Renal pelvis (tissue), 12 donors: ENCODE results near the gene PHLPP1. TPM values are rescaled to one million over a fixed set of nuclear protein-coding genes. Genes with fewer than 3 reads are reported as not detected.
"Not testable (repeated sequence)": the region's sequence is repeated elsewhere in the genome, so short reads cannot be mapped to it uniquely, and the experiment has no call there.

ENCODE experiments used
- DNase-seq: peaks from one replicate; pipeline ENCODE4 v3.0.0-alpha.2; 2013
- long read RNA-seq, 16 experiments: transcript quantifications; one replicate each; lab custom pipeline, GENCODE V29; 2026
- polyA plus RNA-seq, 3 donors: library from polyadenylated mRNA; unstranded; fragments of 120-200 nt; gene quantifications; one replicate each; pipeline ENCODE4 v1.2.1, GENCODE V29; 2013; ENCODE audit not compliant: insufficient read length in 3 of 3

PHLPP1 gene
- polyA plus RNA-seq, result 10 to 100 TPM; 15.3 to 17.9 (median 16.9) TPM
- long read RNA-seq, donor 1, full-length matches to known transcripts, result 2 of 2 reads
- long read RNA-seq, donor 1, partial matches to known transcripts, result 0 of 2 reads
- long read RNA-seq, donor 1, other reads (novel, unspliced or antisense), result 0 of 2 reads
- long read RNA-seq, donor 2, result 0 reads
- long read RNA-seq, donor 3, result 0 reads
- long read RNA-seq, donor 4, result 0 reads
- long read RNA-seq, donor 5, full-length matches to known transcripts, result 2 of 2 reads
- long read RNA-seq, donor 5, partial matches to known transcripts, result 0 of 2 reads
- long read RNA-seq, donor 5, other reads (novel, unspliced or antisense), result 0 of 2 reads
- long read RNA-seq, donor 6, partial matches to known transcripts, result 0 of 1 reads
- long read RNA-seq, donor 6, other reads (novel, unspliced or antisense), result 0 of 1 reads
- long read RNA-seq, donor 7, full-length matches to known transcripts, result 1 of 1 reads
- long read RNA-seq, donor 7, partial matches to known transcripts, result 0 of 1 reads
- long read RNA-seq, donor 7, other reads (novel, unspliced or antisense), result 0 of 1 reads
- long read RNA-seq, donor 8, partial matches to known transcripts, result 0 of 1 reads
- long read RNA-seq, donor 8, other reads (novel, unspliced or antisense), result 0 of 1 reads
- long read RNA-seq, donor 9, full-length matches to known transcripts, result 3 of 3 reads
- long read RNA-seq, donor 9, partial matches to known transcripts, result 0 of 3 reads
- long read RNA-seq, donor 9, other reads (novel, unspliced or antisense), result 0 of 3 reads
- long read RNA-seq, donor 10, result 0 reads
- long read RNA-seq, donor 11, result 0 reads
- long read RNA-seq, donor 12, full-length matches to known transcripts, result 1 of 1 reads
- long read RNA-seq, donor 12, partial matches to known transcripts, result 0 of 1 reads
- long read RNA-seq, donor 12, other reads (novel, unspliced or antisense), result 0 of 1 reads
- long read RNA-seq, donor 13, result 0 reads
- long read RNA-seq, donor 14, result 0 reads
- long read RNA-seq, donor 15, result 0 reads
- long read RNA-seq, donor 16, result 0 reads

DNA sequence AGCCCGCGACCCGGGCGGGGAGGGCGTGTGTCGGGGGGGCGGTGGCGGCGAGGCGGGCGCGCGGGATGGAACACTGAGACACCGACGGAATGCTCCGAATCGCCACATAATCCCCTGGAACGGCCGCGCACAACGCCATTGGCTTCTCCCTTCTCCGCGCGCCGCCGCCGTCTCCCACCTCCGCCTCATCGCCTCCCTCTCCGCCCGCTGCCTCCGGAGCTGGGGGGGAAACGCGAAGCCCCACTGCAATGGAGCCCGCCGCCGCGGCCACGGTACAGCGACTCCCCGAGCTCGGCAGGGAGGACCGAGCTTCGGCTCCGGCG, at the start of gene PHLPP1:
PHLPP1 (plus strand) TSS at position 106 of the 323 bp plus-strand sequence; CDS start at position 249, 143 bp downstream.
- DNase-seq, result no peak

DNA sequence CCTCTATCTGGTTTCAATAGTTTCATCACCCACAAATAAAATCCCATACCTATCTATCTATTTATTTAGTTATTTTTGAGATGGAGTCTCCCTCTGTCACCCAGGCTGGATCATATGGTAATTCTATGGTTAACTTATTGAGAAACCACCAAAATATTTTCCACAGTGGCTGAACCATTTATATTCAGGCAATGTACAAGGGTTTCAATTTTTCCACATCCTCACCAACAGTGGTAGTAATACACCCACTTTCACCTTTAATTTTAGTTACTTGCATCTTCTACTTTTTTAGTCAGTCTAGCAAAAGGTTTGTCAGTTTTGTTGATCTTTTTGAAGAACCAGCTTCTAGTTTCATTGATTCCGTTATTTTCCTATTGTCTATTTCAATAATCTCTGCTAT, 46.1 kb upstream of the PHLPP1 start:
- DNase-seq, result no peak

DNA sequence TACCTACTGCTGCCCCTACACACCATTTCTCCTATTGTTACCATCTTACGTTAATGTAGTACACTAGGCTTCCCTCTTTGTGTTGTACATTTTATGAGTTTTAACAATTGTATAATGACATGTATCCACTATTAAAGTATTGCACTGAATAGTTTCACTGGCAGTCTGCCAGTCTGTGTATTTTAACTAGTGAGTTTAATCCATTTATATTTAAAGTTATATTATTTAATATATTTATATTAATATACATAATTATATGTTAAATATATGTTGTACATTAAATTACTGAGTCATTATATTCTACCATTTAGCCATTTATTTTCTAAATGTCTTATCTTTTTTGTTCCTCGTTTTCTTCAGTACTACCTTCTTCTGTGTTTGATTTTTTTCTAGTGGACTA, 44.8 kb upstream of the PHLPP1 start:
- DNase-seq, result no peak

- DNase-seq, result no peak
These were observed 42.7 kb upstream of the PHLPP1 start for GRCh38 chr18:62672600-62672999.

DNA sequence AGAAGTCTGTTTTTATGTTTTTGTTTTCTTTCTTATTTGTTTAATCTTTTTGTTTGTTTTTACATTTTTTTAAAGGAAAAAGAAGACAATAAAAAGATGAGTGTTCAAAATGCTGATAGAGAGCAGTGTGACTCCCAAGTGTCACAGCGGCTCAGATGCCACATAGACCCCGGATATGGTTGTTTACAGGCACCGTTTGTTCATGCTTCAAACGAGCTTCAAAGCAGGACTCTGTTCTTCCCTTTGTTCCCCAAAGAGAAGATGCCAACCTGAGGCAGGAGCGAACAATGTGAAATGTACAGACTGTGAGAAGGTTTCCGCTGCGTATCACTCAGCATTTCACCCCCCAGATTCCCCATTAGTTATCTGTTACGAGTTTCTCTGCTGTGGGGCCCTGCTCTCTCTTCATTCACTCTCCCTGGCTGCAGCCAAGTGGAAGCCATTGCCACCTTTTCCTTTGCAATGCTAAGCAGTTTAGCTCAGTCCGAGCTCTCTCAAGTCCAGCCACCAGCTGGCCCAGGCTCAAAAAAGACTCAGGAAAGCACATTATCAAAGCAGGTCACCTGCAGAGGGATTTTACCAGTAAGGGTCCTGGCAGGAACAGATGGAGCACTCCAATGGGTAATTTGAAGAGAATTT, 36.4 kb upstream of the PHLPP1 start:
- no peak for DNase-seq

- peak; percentile 4 for DNase-seq
These were observed 33.0 kb upstream of the PHLPP1 start for GRCh38 chr18:62682371-62682770.

DNA sequence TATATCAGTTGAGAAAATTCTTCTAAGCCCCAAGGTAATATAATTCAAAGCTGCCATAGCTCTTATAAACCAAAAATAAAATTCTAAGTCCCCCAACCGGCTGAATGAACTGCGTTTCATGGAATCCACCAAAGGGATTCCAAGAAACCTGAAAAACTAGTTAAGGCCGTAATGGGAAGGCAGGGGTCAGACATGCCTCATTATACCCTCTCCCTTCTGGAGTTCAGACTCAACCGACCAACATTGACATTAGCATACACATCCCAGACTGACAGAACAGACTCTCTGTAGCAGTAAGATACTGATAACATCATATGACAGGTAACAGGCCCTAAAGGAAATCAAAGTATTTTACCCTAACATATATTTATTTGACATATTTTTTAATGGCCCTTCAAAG, 31.4 kb upstream of the PHLPP1 start:
- DNase-seq, result peak; percentile 37

GRCh38 chr18:62688743-62689317, 26.5 kb upstream of the PHLPP1 start:
- DNase-seq, result no peak

- DNase-seq, result no peak
These were observed 25.0 kb upstream of the PHLPP1 start for GRCh38 chr18:62690236-62690815.

GRCh38 chr18:62693659-62694058, 21.7 kb upstream of the PHLPP1 start:
- no peak for DNase-seq

DNA sequence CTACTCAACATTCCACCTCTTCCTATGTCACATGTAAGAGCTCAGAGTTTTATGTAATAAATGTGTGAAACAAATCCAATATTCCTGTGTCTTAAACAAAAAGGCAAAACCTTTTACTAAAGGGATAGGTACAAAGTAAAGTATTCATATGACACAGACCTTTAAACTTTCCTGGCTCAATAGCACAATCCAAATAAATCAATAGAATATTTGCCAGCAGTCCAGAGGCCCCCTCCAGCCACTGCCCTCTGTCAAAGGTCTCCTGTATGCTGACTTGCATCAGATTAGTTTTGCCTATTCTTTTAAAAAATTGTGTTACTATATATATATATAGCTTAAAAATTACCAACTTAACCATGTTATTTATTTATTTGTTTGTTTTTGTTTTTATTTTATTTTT, 17.7 kb upstream of the PHLPP1 start:
- no peak for DNase-seq

GRCh38 chr18:62702259-62702658, 13.1 kb upstream of the PHLPP1 start:
- no peak for DNase-seq

GRCh38 chr18:62706879-62707278, 8.5 kb upstream of the PHLPP1 start:
- not testable (repeated sequence) for DNase-seq

- not testable (repeated sequence) for DNase-seq
These were observed 5.4 kb upstream of the PHLPP1 start for GRCh38 chr18:62709908-62710307.

DNA sequence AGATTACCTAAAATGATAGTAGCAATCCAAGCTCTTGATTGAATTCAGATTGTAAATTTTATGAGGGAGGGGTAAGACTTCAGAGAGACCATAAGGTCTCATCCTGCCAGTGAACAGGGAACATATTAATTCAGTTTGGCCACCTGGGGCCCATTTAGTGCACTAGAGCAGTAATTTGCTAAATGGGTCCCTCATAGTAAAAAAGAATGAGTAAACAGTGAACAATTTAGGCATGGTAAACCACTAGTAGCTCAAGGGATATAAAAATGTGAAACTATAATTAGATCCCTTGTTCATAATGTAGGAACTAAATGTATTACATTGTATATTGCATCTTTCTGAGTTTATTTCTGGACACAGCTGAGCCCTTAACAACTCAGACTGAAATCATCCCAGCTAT, 4.9 kb upstream of the PHLPP1 start:
- no peak for DNase-seq

DNA sequence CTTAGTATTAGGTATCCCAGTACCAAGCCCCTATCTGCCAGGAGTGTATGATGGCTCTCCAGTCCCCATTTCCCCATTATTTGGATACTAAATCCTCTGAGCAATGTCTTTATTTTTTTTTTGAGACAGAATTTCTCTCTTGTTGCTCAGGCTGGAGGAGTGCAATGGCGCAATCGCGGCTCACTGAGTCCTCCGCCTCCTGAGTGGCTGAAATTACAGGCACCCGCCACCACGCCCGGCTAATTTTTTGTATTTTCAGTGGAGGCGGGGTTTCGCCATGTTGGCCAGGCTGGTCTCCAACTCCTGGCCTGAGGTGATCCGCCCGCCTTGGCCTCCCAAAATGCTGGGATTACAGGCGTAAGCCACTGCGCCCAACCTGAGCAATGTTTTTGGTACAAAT, 3.6 kb upstream of the PHLPP1 start:
- no peak for DNase-seq

DNA sequence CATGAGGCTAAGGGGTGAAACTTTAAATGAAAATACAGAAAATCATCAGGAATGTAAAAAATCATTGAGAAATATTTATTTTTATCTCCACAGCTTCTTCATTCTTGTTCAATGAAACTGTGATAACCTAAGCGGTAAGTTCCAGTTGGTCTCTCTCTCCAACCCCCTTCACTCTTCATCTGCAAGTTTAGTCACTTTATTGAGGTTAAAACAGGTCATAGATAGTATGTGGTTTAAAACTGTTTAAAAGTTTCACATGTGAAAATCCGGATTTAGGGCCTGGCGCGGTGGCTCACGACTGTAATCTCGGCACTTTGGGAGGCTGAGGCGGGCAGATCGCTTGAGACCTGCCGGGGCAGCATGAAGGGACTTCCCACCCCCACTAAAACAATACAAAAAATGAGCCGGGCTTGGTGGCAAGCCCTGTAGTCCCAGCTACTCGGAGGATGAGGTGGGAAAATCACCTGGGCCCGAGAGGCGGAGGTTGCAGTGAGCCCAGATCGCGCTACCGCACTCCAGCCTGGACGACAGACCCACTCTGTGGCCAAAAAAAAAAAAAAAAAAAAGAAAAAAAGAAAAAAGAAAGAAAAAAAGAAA, 1.6 kb upstream of the PHLPP1 start:
- no peak for DNase-seq

DNA sequence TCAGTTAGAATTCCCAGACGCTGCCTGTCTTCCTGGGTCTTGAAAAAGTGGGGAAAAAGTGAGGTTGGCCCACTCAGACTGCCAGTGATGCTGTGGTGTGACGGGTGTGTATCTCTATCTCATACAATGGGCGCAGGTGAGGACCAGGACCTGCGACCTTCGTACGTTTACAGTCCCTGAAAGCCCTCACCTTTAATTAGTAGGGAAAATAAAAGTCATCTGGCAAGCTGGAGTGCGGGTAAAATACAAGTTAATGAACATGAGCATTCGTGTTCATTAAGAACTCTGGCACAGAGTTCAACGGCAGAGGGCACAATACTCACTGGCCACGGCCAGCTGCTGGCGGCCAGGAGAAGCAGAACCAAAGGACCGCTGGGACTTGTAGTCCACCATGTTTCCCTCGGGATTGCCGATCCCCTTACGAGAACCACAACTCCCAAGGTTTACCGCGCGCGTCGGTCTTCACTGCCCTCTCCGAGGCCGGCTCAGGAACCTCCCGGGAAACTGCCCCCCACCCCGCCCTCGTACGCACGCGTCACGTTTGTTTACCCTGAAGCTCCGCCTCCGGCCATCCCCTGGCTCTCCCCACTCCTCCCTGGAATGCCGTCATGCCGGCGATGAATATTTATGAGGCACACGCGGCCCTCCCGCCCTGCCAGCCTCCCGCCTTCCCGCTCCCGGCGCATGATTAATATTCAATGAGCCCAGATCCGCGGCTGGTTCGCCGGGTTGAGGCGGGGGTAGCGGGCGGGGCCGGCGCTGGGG, 488 bp upstream of the PHLPP1 start:
- DNase-seq, result peak; percentile 100

- peak; percentile 31 for DNase-seq
These were observed 646 bp downstream of the PHLPP1 start for GRCh38 chr18:62715759-62716615.
